Calu3 (cell line): ENCODE data around the gene PTPRN2. TPM values are rescaled to one million over a fixed set of nuclear protein-coding genes. Genes with fewer than 3 reads are reported as not detected.

Experiments
- BruUV-seq: library from RNA; stranded (reverse); fragments of 400-500 nt; replicated peaks from 2 replicates; lab custom pipeline; 2021; lab: Mats Ljungman, UMichigan
- CTCF ChIA-PET: fragments of 300-600 bp; sonication (Branson Sonifier 250); formaldehyde crosslinking; loops from one replicate; lab custom pipeline; 2022; ENCODE audit warnings: antibody characterized with exemption; lab: Charles Lee
- DNase-seq: peaks from one replicate; pipeline ENCODE4 v3.0.0; 2022
- H3K27ac Mint-ChIP-seq: one replicate; pipeline ENCODE4 v1.8.0; 2022; ENCODE audit warnings: mixed read lengths; ENCODE audit not compliant: unreplicated experiment
- H3K27me3 Mint-ChIP-seq: one replicate; pipeline ENCODE4 v1.8.0; 2022; ENCODE audit warnings: mixed read lengths; ENCODE audit not compliant: unreplicated experiment
- H3K36me3 Mint-ChIP-seq: one replicate; pipeline ENCODE4 v1.8.0; 2022; ENCODE audit warnings: mild to moderate bottlenecking, moderate library complexity, mixed read lengths; ENCODE audit not compliant: insufficient read depth, unreplicated experiment
- H3K4me1 Mint-ChIP-seq: one replicate; pipeline ENCODE4 v1.8.0; 2022; ENCODE audit warnings: mild to moderate bottlenecking, low read depth, mixed read lengths; ENCODE audit not compliant: unreplicated experiment
- H3K4me3 Mint-ChIP-seq: one replicate; pipeline ENCODE4 v1.8.0; 2022; ENCODE audit warnings: mild to moderate bottlenecking, low read depth, moderate library complexity, mixed read lengths; ENCODE audit not compliant: unreplicated experiment
- H3K9me3 Mint-ChIP-seq: one replicate; pipeline ENCODE4 v1.8.0; 2022; ENCODE audit warnings: low read depth, mixed read lengths; ENCODE audit not compliant: unreplicated experiment
- CTCF ChIP-seq: fragments of 200-600 bp; IDR thresholded peaks from one replicate; pipeline ENCODE4 v1.8.0; 2022; ENCODE audit warnings: antibody characterized with exemption; ENCODE audit not compliant: unreplicated experiment
- intact Hi-C: fragments of 100-400 bp; cut with micrococcal nuclease; formaldehyde crosslinking; loops from one replicate; pipeline ENCODE4 v1.10.0; 2022; ENCODE audit not compliant: unreplicated experiment
- total RNA-seq: library from RNA; stranded (reverse); gene quantifications from 2 replicates; pipeline ENCODE4 v1.2.3, GENCODE V29; 2022

Gene PTPRN2
- total RNA-seq, 1 experiment from 2014 or later: 2.0 TPM

- H3K4me3 Mint-ChIP-seq: no peak overlapping the region
- no peaks in the 10 kb centered on the region for H3K4me1 Mint-ChIP-seq
- no peak overlapping the region for H3K27ac Mint-ChIP-seq
- no peak for DNase-seq
- H3K9me3 Mint-ChIP-seq: no peaks in the 10 kb centered on the region
- no peaks in the 10 kb centered on the region for H3K36me3 Mint-ChIP-seq
- no peak for TF ChIP-seq CTCF
- peaks cover 71% of the 10 kb centered on the region for H3K27me3 Mint-ChIP-seq
- CTCF ChIA-PET: no interaction called here
- BruUV-seq: no TSS peak
- intact Hi-C loops: no loop called here
Measured at GRCh38 chr7:157509226-157509625, 1078.4 kb downstream of the PTPRN2 start.

GRCh38 chr7:157508477-157508881 is 1079.1 kb downstream of the PTPRN2 start:
- Mint-ChIP-seq H3K4me1 (no peaks in the 10 kb centered on the region), H3K27ac (no peak overlapping the region), H3K4me3 (no peak overlapping the region), H3K36me3 (no peaks in the 10 kb centered on the region), H3K9me3 (no peaks in the 10 kb centered on the region), H3K27me3 (peaks cover 69% of the 10 kb centered on the region)
- no TSS peak for BruUV-seq
- CTCF ChIA-PET: no interaction called here
- intact Hi-C loops: no loop called here
- TF ChIP-seq CTCF: no peak
- DNase-seq: no peak

- no TSS peak for BruUV-seq
- peaks cover 74% of the 10 kb centered on the region for H3K27me3 Mint-ChIP-seq
Measured at GRCh38 chr7:157507987-157508386, 1079.6 kb downstream of the PTPRN2 start.

GRCh38 chr7:157506268-157506667 is 1081.4 kb downstream of the PTPRN2 start:
- no TSS peak for BruUV-seq
- Mint-ChIP-seq H3K36me3 (no peaks in the 10 kb centered on the region), H3K4me1 (no peaks in the 10 kb centered on the region), H3K27me3 (peaks cover 87% of the 10 kb centered on the region), H3K27ac (no peak overlapping the region), H3K4me3 (no peak overlapping the region), H3K9me3 (no peaks in the 10 kb centered on the region)
- DNase-seq: no peak
- no peak for TF ChIP-seq CTCF
- CTCF ChIA-PET: no interaction called here
- intact Hi-C loops: no loop called here

More at GRCh38 chr7:157507987-157508386, 1079.6 kb downstream of the PTPRN2 start:
- CTCF ChIA-PET: no interaction called here
- no peak for TF ChIP-seq CTCF
- Mint-ChIP-seq H3K4me3 (no peak overlapping the region), H3K4me1 (no peaks in the 10 kb centered on the region), H3K9me3 (no peaks in the 10 kb centered on the region), H3K27ac (no peak overlapping the region), H3K36me3 (no peaks in the 10 kb centered on the region)
- DNase-seq: no peak
- intact Hi-C loops: no loop called here
